GM23338 (cell line): ENCODE results near the gene NR2E3. TPM values are rescaled to one million over a fixed set of nuclear protein-coding genes. Genes with fewer than 3 reads are reported as not detected.

Experiments
- ATAC-seq: fragments of 200-7000 bp; cut with Tn5 transposase; 3 replicates; pipeline ENCODE4 v1.9.1; 2020
- DNase-seq: peaks from one replicate; pipeline ENCODE4 v3.0.0-alpha.2; 2015; ENCODE audit warnings: low spot score
- H2AFZ ChIP-seq: fragments of 200-600 bp; sonication (generic); 2 replicates; pipeline ENCODE4 v1.8.0; 2016; ENCODE audit warnings: antibody characterized with exemption, mild to moderate bottlenecking, moderate library complexity
- H3F3A ChIP-seq: fragments of 200-600 bp; sonication (generic); replicated peaks from 2 replicates; pipeline ENCODE4 v1.8.0; 2017; ENCODE audit warnings: antibody characterized with exemption, mixed run types, low read depth
- H3K27ac ChIP-seq: fragments of 200-600 bp; sonication (generic); 2 replicates; pipeline ENCODE4 v1.6.1; 2016; ENCODE audit warnings: low read depth
- H3K27me3 ChIP-seq: fragments of 200-600 bp; sonication (generic); 2 replicates; pipeline ENCODE4 v1.8.0; 2016; ENCODE audit warnings: mild to moderate bottlenecking, mixed run types, moderate library complexity; ENCODE audit not compliant: insufficient read depth
- H3K36me3 ChIP-seq: fragments of 200-600 bp; sonication (generic); 2 replicates; pipeline ENCODE4 v1.8.0; 2016; ENCODE audit warnings: mild to moderate bottlenecking; ENCODE audit not compliant: insufficient read depth
- H3K4me1 ChIP-seq: fragments of 200-600 bp; sonication (generic); 2 replicates; pipeline ENCODE4 v1.8.0; 2016; ENCODE audit warnings: mild to moderate bottlenecking, moderate library complexity; ENCODE audit not compliant: insufficient read depth
- H3K4me2 ChIP-seq: fragments of 200-600 bp; sonication (generic); 2 replicates; pipeline ENCODE4 v1.7.1; 2017; ENCODE audit warnings: mixed run types
- H3K4me3 ChIP-seq: fragments of 200-600 bp; sonication (generic); 2 replicates; pipeline ENCODE4 v1.6.1; 2016; ENCODE audit warnings: mixed run types
- H3K79me2 ChIP-seq: fragments of 200-600 bp; sonication (generic); replicated peaks from 2 replicates; pipeline ENCODE4 v1.8.0; 2017; ENCODE audit warnings: mild to moderate bottlenecking; ENCODE audit not compliant: insufficient read depth
- H3K9me2 ChIP-seq: fragments of 200-600 bp; sonication (generic); 2 replicates; pipeline ENCODE4 v1.8.0; 2017; ENCODE audit not compliant: insufficient read depth
- H4K20me1 ChIP-seq: fragments of 200-600 bp; sonication (generic); replicated peaks from 2 replicates; pipeline ENCODE4 v1.8.0; 2017; ENCODE audit warnings: mild to moderate bottlenecking; ENCODE audit not compliant: insufficient read depth
- H3K27ac Mint-ChIP-seq: 2 replicates; pipeline ENCODE4 v1.8.0; 2020; ENCODE audit warnings: inconsistent platforms, mild to moderate bottlenecking, moderate library complexity, mixed read lengths
- H3K27me3 Mint-ChIP-seq: 3 replicates; pipeline ENCODE4 v1.8.0; 2022; ENCODE audit warnings: low read depth, mild to moderate bottlenecking, moderate library complexity, mixed read lengths, inconsistent platforms; ENCODE audit not compliant: insufficient read depth, poor library complexity
- H3K36me3 Mint-ChIP-seq: 3 replicates; pipeline ENCODE4 v1.8.0; 2021; ENCODE audit warnings: low read depth, mild to moderate bottlenecking, inconsistent platforms, moderate library complexity, mixed read lengths
- H3K4me1 Mint-ChIP-seq: 3 replicates; pipeline ENCODE4 v1.8.0; 2020; ENCODE audit warnings: mild to moderate bottlenecking, inconsistent platforms, mixed read lengths
- H3K4me3 Mint-ChIP-seq: 3 replicates; pipeline ENCODE4 v1.8.0; 2021; ENCODE audit warnings: moderate library complexity, mild to moderate bottlenecking, inconsistent platforms, mixed read lengths
- H3K9me3 Mint-ChIP-seq: 3 replicates; pipeline ENCODE4 v1.8.0; 2020; ENCODE audit warnings: moderate library complexity, mild to moderate bottlenecking, inconsistent platforms, mixed read lengths
- CREB1 ChIP-seq: fragments of 250-450 bp; sonication (Bioruptor Pico); IDR thresholded peaks from 2 replicates; pipeline ENCODE4 v1.5.0; 2020; ENCODE audit warnings: low read depth, mild to moderate bottlenecking, moderate library complexity
- CTCF ChIP-seq, 2 experiments: fragments of 200-600 bp in 1 of 2; sonication (generic) in 1 of 2; conservative IDR thresholded peaks; 2 replicates each; pipeline versions ENCODE4 v1.5.1 to v1.6.1; 2016 to 2017; ENCODE audit warnings: antibody characterized with exemption in 2 of 2, low read depth in 2 of 2, mild to moderate bottlenecking in 2 of 2, moderate library complexity in 1 of 2
- POLR2AphosphoS5 ChIP-seq: IDR thresholded peaks from 2 replicates; pipeline ENCODE4 v1.6.1; 2016; ENCODE audit warnings: antibody characterized with exemption, low read depth
- ZNF331 ChIP-seq: fragments of 250-450 bp; sonication (Bioruptor Pico); IDR thresholded peaks from 2 replicates; pipeline ENCODE4 v1.5.0; 2020; ENCODE audit warnings: low read depth, mild to moderate bottlenecking, moderate library complexity
- polyA plus RNA-seq: library from polyadenylated mRNA; unstranded; fragments of >200 nt; fragmentation: Nextera tagmentation; extraction: Ambion mirVana; gene quantifications from 2 replicates; pipeline ENCODE4 v1.2.1, GENCODE V29; 2016
- total RNA-seq: library from RNA; depleted of rRNA; stranded (reverse); fragments of >200 nt; shearing (Covaris generic); gene quantifications from 2 replicates; pipeline ENCODE4 v1.2.3, GENCODE V29; 2014
- TF ChIP-seq, protein P1 (sequence below): IDR thresholded peaks from one replicate; pipeline ENCODE4 v1.6.1; 2018; ENCODE audit warnings: antibody characterized with exemption; ENCODE audit not compliant: unreplicated experiment
- TF ChIP-seq, protein P2 (sequence below): fragments of 250-450 bp; sonication (Bioruptor Pico); IDR thresholded peaks from 2 replicates; pipeline ENCODE4 v1.5.0; 2020; ENCODE audit warnings: mild to moderate bottlenecking, moderate library complexity

The NR2E3 gene
- total and polyA plus RNA-seq, 2 experiments from 2014 or later: 1.3 to 1.4 TPM

DNA sequence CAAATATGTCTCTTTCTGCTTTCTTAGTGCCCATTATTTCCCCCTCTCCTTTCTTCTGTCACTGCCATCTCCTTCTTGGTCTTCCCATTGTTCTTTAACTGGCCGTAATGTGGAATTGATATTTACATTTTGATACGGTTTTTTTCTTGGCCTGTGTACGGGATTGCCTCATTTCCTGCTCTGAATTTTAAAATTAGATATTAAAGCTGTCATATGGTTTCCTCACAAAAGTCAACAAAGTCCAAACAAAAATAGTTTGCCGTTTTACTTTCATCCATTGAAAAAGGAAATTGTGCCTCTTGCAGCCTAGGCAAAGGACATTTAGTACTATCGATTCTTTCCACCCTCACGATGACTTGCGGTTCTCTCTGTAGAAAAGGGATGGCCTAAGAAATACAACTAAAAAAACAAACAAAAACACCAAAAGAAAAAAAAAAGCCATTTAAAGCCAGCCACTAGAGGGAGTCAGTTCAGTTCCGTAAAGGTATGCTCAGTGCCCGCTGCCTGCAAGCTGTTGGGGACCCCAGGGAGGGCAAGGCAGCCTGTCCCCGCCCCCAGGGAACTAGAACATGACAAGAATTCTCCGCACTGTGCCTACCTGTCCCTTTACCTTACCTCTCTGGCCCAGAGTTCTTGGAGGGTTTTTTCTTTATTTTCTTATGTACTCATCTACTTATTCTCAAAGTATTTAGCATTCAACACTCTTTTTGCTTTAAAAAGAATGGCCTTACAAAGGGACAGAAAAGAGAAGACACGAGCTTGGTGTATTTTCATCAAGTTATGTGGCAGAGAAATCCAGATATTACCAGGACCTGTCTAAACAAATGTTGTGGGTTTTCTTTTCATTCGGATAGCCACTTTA is 30.0 kb upstream of the NR2E3 start:
- H3K27ac Mint-ChIP-seq: peak overlapping the region; percentile 84
- no peaks in the 10 kb centered on the region for H3K36me3 ChIP-seq
- H3F3A ChIP-seq: no peaks in the 10 kb centered on the region
- no peak overlapping the region for H3K4me3 ChIP-seq
- H3K4me1 Mint-ChIP-seq: peaks cover 12% of the 10 kb centered on the region
- no peaks in the 10 kb centered on the region for H3K36me3 Mint-ChIP-seq
- ATAC-seq: peak; percentile 93
- H3K27me3 ChIP-seq: no peaks in the 10 kb centered on the region
- H3K4me3 Mint-ChIP-seq: no peak overlapping the region
- peak; percentile 97 for DNase-seq
- peaks cover 2% of the 10 kb centered on the region for H3K27me3 Mint-ChIP-seq
- no peaks in the 10 kb centered on the region for H3K9me2 ChIP-seq
- no peaks in the 10 kb centered on the region for H3K79me2 ChIP-seq
- H3K27ac ChIP-seq: peak overlapping the region; percentile 10; the same call in 1 of the 2 replicates
- TF ChIP-seq ZNF331 (CRISPR knock-in tag) (no peak), CTCF (conservative IDR thresholded peaks at IDR 0.05; ENCODE audit: low read depth in 2 of 2) (peak; percentile 75 to 87), CREB1 (CRISPR knock-in tag) (no peak)
- H3K4me1 ChIP-seq: no peaks in the 10 kb centered on the region
- no peaks in the 10 kb centered on the region for H3K9me3 Mint-ChIP-seq
- no peaks in the 10 kb centered on the region for H4K20me1 ChIP-seq
- H3K4me2 ChIP-seq: no peak overlapping the region
- no peak overlapping the region for H2AFZ ChIP-seq

DNA sequence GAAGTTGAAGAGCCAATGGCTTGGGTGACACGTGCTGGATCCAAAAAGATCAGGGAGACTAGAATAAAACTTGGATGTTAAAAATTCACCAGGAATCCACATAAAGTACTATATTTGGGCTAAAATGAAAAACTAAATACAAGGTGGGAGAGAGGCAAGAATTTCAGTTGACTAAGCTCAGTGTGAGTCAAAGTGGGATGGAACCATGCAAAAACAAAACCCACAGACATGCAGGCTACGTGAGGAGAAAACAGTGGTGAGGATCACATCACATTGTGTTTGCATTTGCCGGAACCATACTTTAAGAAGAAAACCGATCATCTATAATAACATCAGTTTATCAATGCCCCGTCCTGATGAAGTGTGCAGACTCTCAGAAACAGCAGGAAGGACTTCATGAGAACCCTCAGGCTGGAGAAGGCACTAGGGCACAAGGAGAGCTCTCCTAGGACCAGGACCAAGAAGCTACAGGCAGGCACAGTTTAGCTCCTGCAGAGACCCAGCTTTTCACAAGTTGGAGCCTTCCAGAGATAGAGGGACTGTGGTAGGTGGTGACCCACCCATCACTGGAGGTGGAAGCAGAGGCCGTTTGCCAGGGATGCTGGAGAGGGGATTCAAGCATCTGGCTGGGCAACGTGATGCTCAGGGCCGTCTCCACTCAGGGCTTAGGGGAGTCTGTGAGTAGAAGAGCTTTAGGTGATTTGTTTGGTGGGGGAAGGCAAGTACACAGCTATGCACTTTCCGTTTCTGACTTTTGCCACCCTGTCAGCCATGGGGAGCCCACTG is 29.0 kb upstream of the NR2E3 start:
- H3K27ac ChIP-seq: no peak overlapping the region
- no peaks in the 10 kb centered on the region for H3K36me3 ChIP-seq
- H3F3A ChIP-seq: no peaks in the 10 kb centered on the region
- no peaks in the 10 kb centered on the region for H3K79me2 ChIP-seq
- H3K9me2 ChIP-seq: no peaks in the 10 kb centered on the region
- no peak overlapping the region for H2AFZ ChIP-seq
- no peak overlapping the region for H3K4me3 ChIP-seq
- H4K20me1 ChIP-seq: no peaks in the 10 kb centered on the region
- no peak overlapping the region for H3K4me3 Mint-ChIP-seq
- H3K27me3 Mint-ChIP-seq: peaks cover 4% of the 10 kb centered on the region
- H3K27ac Mint-ChIP-seq: no peak overlapping the region
- ATAC-seq (no peak), DNase-seq (no peak)
- H3K4me1 Mint-ChIP-seq: peaks cover 12% of the 10 kb centered on the region
- no peaks in the 10 kb centered on the region for H3K4me1 ChIP-seq
- H3K4me2 ChIP-seq: no peak overlapping the region
- H3K36me3 Mint-ChIP-seq: no peaks in the 10 kb centered on the region
- no peaks in the 10 kb centered on the region for H3K9me3 Mint-ChIP-seq
- H3K27me3 ChIP-seq: no peaks in the 10 kb centered on the region
- TF ChIP-seq ZNF331 (CRISPR knock-in tag) (no peak), POLR2AphosphoS5 (no peak), CREB1 (CRISPR knock-in tag) (no peak)
- TF ChIP-seq, protein P1, sequence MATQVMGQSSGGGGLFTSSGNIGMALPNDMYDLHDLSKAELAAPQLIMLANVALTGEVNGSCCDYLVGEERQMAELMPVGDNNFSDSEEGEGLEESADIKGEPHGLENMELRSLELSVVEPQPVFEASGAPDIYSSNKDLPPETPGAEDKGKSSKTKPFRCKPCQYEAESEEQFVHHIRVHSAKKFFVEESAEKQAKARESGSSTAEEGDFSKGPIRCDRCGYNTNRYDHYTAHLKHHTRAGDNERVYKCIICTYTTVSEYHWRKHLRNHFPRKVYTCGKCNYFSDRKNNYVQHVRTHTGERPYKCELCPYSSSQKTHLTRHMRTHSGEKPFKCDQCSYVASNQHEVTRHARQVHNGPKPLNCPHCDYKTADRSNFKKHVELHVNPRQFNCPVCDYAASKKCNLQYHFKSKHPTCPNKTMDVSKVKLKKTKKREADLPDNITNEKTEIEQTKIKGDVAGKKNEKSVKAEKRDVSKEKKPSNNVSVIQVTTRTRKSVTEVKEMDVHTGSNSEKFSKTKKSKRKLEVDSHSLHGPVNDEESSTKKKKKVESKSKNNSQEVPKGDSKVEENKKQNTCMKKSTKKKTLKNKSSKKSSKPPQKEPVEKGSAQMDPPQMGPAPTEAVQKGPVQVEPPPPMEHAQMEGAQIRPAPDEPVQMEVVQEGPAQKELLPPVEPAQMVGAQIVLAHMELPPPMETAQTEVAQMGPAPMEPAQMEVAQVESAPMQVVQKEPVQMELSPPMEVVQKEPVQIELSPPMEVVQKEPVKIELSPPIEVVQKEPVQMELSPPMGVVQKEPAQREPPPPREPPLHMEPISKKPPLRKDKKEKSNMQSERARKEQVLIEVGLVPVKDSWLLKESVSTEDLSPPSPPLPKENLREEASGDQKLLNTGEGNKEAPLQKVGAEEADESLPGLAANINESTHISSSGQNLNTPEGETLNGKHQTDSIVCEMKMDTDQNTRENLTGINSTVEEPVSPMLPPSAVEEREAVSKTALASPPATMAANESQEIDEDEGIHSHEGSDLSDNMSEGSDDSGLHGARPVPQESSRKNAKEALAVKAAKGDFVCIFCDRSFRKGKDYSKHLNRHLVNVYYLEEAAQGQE: no peak
- TF ChIP-seq, protein P2, sequence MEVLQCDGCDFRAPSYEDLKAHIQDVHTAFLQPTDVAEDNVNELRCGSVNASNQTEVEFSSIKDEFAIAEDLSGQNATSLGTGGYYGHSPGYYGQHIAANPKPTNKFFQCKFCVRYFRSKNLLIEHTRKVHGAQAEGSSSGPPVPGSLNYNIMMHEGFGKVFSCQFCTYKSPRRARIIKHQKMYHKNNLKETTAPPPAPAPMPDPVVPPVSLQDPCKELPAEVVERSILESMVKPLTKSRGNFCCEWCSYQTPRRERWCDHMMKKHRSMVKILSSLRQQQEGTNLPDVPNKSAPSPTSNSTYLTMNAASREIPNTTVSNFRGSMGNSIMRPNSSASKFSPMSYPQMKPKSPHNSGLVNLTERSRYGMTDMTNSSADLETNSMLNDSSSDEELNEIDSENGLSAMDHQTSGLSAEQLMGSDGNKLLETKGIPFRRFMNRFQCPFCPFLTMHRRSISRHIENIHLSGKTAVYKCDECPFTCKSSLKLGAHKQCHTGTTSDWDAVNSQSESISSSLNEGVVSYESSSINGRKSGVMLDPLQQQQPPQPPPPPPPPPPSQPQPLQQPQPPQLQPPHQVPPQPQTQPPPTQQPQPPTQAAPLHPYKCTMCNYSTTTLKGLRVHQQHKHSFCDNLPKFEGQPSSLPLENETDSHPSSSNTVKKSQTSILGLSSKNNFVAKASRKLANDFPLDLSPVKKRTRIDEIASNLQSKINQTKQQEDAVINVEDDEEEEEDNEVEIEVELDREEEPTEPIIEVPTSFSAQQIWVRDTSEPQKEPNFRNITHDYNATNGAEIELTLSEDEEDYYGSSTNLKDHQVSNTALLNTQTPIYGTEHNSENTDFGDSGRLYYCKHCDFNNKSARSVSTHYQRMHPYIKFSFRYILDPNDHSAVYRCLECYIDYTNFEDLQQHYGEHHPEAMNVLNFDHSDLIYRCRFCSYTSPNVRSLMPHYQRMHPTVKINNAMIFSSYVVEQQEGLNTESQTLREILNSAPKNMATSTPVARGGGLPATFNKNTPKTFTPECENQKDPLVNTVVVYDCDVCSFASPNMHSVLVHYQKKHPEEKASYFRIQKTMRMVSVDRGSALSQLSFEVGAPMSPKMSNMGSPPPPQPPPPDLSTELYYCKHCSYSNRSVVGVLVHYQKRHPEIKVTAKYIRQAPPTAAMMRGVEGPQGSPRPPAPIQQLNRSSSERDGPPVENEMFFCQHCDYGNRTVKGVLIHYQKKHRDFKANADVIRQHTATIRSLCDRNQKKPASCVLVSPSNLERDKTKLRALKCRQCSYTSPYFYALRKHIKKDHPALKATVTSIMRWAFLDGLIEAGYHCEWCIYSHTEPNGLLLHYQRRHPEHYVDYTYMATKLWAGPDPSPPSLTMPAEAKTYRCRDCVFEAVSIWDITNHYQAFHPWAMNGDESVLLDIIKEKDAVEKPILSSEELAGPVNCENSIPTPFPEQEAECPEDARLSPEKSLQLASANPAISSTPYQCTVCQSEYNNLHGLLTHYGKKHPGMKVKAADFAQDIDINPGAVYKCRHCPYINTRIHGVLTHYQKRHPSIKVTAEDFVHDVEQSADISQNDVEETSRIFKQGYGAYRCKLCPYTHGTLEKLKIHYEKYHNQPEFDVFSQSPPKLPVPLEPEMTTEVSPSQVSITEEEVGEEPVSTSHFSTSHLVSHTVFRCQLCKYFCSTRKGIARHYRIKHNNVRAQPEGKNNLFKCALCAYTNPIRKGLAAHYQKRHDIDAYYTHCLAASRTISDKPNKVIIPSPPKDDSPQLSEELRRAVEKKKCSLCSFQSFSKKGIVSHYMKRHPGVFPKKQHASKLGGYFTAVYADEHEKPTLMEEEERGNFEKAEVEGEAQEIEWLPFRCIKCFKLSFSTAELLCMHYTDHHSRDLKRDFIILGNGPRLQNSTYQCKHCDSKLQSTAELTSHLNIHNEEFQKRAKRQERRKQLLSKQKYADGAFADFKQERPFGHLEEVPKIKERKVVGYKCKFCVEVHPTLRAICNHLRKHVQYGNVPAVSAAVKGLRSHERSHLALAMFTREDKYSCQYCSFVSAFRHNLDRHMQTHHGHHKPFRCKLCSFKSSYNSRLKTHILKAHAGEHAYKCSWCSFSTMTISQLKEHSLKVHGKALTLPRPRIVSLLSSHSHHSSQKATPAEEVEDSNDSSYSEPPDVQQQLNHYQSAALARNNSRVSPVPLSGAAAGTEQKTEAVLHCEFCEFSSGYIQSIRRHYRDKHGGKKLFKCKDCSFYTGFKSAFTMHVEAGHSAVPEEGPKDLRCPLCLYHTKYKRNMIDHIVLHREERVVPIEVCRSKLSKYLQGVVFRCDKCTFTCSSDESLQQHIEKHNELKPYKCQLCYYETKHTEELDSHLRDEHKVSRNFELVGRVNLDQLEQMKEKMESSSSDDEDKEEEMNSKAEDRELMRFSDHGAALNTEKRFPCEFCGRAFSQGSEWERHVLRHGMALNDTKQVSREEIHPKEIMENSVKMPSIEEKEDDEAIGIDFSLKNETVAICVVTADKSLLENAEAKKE (CRISPR knock-in tag): no peak
